ENCODE measurements around the gene UAP1L1. TPM values are rescaled to one million over a fixed set of nuclear protein-coding genes. Genes with fewer than 3 reads are reported as not detected.

The UAP1L1 gene
- total RNA-seq, 1 donor, result 6.2 TPM

DNA sequence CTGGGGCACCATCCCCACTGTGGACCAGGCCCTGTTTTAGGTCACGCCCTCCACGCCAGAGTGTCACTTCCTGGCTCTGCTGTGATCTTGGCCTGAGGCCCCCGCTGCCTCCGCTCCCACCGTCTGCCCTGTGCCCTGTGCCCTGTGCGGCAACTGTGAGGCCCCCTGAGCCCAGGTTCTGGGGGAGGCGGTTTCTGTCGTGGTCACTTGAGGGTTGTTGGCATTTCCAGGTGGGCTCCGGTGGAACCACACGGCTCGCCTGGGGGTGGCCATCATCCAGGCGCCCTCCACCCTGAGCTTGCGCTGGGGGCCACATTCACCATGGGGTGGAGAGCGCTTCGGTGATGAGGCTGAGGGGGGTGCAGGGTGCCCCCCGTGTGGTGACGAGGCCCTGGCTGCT lies 30.7 kb downstream of the UAP1L1 start:
- no peak overlapping the region for H3K4me3 ChIP-seq (ENCODE audit: low read length)
- H3K4me1 ChIP-seq (ENCODE audit: insufficient read depth, low read length), result no peaks in the 10 kb centered on the region
- no peaks in the 10 kb centered on the region for H3K9me3 ChIP-seq (ENCODE audit: low read depth, low read length)
- H3K27me3 ChIP-seq (ENCODE audit: insufficient read depth, low read length), result no peaks in the 10 kb centered on the region

DNA sequence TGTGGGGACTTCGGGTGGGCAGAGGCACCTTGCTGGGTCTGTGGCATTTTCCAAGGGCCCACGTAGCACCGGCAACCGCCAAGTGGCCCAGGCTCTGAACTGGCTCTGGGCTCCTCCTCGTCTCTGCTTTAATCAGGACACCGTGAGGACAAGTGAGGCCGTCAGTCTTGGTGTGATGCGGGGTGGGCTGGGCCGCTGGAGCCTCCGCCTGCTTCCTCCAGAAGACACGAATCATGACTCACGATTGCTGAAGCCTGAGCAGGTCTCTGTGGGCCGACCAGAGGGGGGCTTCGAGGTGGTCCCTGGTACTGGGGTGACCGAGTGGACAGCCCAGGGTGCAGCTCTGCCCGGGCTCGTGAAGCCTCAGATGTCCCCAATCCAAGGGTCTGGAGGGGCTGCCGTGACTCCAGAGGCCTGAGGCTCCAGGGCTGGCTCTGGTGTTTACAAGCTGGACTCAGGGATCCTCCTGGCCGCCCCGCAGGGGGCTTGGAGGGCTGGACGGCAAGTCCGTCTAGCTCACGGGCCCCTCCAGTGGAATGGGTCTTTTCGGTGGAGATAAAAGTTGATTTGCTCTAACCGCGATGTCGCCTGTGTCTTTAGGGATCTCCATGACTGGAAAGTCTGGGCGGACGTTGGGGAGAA lies 31.4 kb downstream of the UAP1L1 start:
- no peak overlapping the region for H3K4me3 ChIP-seq (ENCODE audit: low read length)
- H3K27me3 ChIP-seq (ENCODE audit: insufficient read depth, low read length), result no peaks in the 10 kb centered on the region
- peaks cover 6% of the 10 kb centered on the region for H3K4me1 ChIP-seq (ENCODE audit: insufficient read depth, low read length)
- no peaks in the 10 kb centered on the region for H3K9me3 ChIP-seq (ENCODE audit: low read depth, low read length)

DNA sequence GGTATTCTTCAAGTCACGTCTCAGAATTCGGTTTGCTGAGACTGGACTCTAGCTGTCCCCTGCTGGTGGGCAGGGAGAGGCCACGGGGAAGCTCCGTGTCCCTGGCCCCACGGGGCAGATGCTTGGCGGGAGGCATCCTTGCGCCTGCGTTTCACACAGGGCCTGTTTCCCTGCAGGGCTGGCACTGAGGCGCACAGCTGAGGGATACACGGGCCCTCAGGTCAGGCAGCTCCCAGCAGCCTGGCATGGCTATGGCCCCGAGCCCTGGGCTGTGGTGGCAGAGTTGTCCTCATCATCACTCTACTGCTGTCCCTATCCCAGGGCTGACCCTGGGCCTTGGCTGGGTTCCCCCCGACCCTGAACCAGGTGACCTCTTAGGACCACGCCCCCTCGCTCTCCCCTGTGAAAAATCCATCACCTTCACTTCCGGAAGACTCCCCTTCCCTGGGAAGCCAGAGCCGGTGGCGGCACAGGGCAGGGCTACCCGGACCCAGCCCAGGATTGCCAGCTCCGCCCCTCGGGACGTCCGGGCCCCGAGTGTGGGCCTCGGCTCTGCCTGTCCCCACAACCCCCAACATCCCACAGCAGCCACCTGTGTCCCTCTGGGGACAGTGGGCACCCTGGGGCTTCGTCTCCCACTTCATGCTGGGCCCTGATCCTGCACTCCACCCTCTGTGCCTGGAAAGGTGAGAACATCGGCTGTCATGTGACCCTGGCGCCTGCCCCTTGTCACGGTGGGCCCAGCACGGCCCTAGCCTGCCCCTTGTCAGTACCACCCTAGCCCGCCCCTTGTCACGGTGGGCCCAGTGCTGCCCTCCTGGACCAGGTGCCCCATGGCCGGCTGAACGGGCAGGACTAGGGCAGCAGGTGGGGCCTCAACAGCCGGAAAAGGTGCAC lies 32.2 kb downstream of the UAP1L1 start:
- Histone ChIP-seq H3K4me1 (ENCODE audit: insufficient read depth, low read length) (peaks cover 6% of the 10 kb centered on the region), H3K9me3 (ENCODE audit: low read depth, low read length) (no peaks in the 10 kb centered on the region), H3K4me3 (ENCODE audit: low read length) (no peak overlapping the region), H3K27me3 (ENCODE audit: insufficient read depth, low read length) (no peaks in the 10 kb centered on the region)

DNA sequence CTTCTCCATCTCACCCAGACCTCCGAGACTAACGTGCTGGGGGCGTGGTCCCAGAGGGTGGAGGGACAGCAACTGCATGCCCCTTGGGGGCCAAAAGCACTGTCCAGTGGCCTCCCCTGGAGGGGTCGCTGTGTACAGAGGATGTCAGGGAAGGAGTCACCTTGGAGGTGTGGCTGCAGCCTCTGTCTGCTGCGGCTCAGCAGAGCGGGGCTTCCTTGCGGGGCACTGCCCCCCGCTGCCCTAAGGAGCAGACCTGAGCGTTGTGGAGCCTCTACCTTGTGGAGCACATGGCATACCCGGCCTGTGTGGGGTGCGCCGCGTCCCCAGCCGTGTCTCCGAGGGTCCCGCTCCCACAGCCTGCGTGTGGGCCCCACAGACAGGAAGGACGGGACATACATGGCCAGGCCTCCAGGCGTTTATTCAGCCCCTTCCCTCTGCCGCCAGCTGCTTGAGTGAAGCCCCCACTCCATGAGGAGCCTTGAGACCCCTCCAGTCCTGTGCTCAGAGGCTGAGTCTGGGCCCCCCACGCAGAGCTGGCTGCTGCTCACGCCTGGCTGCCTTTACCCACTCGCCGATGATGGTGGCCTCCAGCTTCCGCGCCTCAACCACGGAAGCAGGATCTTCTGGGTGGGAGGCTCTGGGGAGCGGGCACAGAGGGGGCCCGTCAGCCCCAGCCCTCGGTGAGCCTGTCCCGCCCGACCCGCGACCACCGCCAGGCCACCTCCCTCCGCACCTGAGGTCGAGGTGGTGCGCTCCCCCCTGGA lies 33.0 kb downstream of the UAP1L1 start:
- H3K4me3 ChIP-seq (ENCODE audit: low read length), result no peak overlapping the region
- peaks cover 13% of the 10 kb centered on the region for H3K4me1 ChIP-seq (ENCODE audit: insufficient read depth, low read length)
- H3K9me3 ChIP-seq (ENCODE audit: low read depth, low read length), result no peaks in the 10 kb centered on the region
- no peaks in the 10 kb centered on the region for H3K27me3 ChIP-seq (ENCODE audit: insufficient read depth, low read length)

DNA sequence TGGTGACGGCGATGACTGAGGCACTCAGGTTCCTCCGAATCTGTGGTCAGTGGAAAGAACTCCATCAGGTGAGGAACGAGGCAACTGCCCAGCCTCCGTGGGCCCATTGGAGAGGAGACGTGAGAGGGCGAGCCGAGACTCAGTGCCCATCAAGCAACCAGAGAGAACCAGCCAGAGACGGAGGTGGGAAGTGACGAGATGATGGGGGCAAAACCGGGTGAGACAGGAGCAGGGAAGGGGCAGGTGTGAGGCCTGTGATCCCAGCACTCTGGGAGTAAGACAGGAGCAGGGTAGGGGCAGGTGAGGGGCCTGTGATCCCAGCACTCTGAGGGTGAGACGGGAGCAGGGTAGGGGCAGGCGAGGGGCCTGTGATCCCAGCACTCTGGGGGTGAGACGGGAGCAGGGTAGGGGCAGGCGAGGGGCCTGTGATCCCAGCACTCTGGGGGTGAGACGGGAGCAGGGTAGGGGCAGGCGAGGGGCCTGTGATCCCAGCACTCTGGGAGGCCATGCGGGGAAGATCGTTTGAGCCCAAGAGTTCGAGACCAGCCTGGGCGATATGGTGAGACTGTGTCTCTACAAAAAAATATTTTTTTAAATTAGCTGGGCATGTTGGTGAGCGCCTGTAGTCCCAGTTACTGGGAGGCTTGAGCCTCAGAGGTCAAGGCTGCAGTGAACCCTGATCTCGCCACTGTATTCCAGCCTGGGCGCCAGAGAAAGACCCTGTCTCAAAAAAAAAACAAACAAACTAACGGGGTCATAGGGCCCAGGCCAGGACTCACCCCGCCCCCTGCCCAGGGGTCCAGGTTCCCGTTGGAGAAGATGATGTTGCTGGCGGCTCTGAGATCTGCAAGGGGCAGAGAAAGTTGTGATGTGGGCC lies 33.8 kb downstream of the UAP1L1 start:
- Histone ChIP-seq H3K4me3 (ENCODE audit: low read length) (no peak overlapping the region), H3K27me3 (ENCODE audit: insufficient read depth, low read length) (no peaks in the 10 kb centered on the region), H3K4me1 (ENCODE audit: insufficient read depth, low read length) (peaks cover 14% of the 10 kb centered on the region), H3K9me3 (ENCODE audit: low read depth, low read length) (no peaks in the 10 kb centered on the region)

DNA sequence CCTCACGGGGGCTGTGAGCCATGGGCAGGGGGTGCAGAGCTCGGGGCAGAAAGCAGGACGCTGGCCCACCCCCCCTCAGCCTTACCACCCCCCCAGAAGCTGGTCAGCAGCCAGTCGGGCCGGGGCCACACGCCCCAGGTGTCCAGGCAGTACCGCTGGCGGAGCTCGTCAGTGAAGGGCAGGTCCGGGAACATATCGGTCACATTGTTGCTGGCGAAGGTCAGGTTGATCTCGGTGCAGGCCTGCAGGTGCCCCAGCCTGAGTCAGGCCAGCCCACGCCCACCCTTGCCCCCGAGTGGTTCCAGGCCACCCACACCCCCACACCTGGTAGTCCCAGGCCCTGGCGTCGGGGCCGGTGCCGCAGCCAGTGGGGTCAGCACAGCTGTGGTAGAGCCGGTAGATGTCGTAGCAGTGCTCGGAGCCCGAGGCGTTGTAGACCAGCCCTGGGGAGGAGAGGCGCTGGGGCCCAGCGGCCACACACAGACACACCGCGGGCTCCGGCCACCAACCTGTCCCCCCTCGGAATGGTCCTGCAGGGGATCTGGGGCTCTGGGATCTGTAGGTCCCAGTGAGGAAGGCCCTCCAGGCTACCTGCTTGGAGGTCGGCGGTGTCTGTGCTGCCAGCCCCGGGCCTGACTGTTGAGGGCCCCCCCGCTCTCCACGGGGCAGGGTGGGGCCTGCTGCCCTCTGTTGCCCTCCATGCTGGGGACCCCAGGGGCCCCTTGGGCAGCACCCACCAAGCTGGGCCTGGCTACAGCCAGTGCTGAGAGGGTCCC lies 34.7 kb downstream of the UAP1L1 start:
- H3K4me1 ChIP-seq (ENCODE audit: insufficient read depth, low read length), result peaks cover 14% of the 10 kb centered on the region
- H3K4me3 ChIP-seq (ENCODE audit: low read length), result no peak overlapping the region
- no peaks in the 10 kb centered on the region for H3K9me3 ChIP-seq (ENCODE audit: low read depth, low read length)
- H3K27me3 ChIP-seq (ENCODE audit: insufficient read depth, low read length), result no peaks in the 10 kb centered on the region

DNA sequence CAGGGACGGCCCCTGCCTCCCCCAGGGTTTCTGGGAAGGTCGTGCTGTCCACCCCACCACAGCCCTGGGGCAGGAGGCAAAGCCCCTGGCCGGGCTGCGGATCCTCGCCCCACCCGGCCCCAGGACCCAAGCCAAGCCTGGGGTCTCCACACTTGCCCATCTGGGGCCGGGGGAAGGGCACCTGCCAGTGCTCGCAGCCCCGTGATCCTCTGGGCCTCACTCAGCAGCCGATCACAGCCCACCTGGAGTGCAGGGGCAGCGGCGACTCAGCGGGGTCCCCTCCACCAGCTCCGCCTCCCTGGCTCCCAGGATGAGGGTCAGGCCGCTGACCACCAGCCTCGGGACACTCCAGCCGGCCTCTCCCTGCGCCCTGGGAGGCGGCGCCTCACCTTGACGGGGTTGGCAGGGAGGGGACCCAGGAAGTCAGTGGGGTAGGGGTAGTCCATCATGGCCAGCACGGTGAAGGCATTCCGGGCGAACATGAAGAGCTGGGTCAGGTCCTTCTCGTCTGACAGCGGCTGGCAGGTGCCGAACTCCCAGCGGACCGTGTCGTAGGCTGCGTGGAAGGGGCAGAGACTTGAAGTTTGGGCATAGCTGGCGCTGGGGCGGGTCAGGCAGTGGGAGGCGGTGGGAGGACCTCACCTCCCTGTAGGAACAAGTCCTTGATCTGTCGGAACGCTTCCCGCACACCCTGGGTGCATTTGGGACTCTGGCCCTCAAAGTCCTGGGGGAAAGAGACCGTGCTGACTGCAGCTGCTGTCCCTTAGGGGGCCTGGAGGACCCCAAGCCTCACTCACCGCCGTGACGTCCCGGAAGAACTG lies 35.5 kb downstream of the UAP1L1 start:
- Histone ChIP-seq H3K27me3 (ENCODE audit: insufficient read depth, low read length) (no peaks in the 10 kb centered on the region), H3K9me3 (ENCODE audit: low read depth, low read length) (no peaks in the 10 kb centered on the region), H3K4me3 (ENCODE audit: low read length) (no peak overlapping the region), H3K4me1 (ENCODE audit: insufficient read depth, low read length) (peaks cover 14% of the 10 kb centered on the region)

DNA sequence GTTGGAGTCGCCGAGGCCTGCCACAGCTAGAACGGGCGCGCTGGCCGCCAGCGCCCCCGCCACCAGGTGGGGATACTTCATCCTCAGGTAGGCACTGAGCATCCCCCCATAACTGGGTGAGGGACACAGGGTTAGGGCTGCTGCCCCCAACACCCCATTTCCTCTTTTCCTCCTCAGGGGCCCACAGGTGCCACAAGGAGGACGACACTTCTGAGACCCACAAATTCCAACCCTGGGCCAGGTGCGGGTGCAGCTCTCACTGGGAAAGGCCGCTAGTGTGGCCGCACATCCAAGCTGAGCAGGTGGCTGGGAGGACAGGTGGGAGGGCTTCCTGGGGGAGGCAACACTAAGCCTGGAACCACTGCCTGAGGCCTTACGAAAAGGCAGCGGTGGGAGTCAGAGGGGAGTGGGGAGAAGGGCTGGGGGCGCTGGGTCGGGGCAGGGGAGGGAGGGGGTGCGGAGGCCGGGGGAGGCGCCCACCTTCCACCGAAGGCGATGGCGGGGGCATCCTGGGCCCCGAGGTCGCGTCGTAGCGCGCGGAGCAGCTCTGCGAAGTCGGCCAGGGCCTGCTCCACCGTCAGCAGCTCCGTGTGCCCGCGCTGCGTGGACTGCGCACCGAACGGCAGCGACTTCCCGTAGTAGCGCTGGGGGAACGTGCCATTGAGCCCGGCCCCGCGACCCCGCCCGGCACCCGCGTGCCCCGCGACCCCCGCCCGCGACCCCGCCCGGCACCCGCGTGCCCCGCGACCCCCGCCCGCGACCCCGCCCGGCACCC lies 36.3 kb downstream of the UAP1L1 start:
- Histone ChIP-seq H3K9me3 (ENCODE audit: low read depth, low read length) (no peaks in the 10 kb centered on the region), H3K27me3 (ENCODE audit: insufficient read depth, low read length) (no peaks in the 10 kb centered on the region), H3K4me1 (ENCODE audit: insufficient read depth, low read length) (peaks cover 14% of the 10 kb centered on the region), H3K4me3 (ENCODE audit: low read length) (no peak overlapping the region)

DNA sequence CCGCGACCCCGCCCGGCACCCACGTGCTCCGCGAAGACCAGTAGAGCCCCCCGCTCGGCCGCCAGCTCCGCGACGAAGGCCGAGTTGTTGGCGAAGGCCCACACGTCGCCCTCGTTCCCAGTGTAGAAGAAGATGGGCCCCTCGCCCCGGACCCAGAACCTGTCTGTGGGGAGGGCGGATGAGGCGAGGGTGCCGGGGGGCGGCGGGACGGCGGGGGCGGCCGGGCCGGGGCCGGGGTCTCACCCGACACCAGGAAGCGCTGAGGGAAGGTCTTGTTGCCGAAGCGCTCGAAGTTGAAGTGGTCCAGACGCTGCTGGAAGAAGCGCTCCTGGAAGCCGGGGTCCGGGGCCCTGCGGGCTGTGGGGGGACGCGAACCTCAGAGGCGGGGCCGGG lies 36.9 kb downstream of the UAP1L1 start:
- H3K4me1 ChIP-seq (ENCODE audit: insufficient read depth, low read length), result peaks cover 14% of the 10 kb centered on the region
- H3K27me3 ChIP-seq (ENCODE audit: insufficient read depth, low read length), result no peaks in the 10 kb centered on the region
- peak overlapping the region; percentile 39 for H3K4me3 ChIP-seq (ENCODE audit: low read length)
- no peaks in the 10 kb centered on the region for H3K9me3 ChIP-seq (ENCODE audit: low read depth, low read length)

DNA sequence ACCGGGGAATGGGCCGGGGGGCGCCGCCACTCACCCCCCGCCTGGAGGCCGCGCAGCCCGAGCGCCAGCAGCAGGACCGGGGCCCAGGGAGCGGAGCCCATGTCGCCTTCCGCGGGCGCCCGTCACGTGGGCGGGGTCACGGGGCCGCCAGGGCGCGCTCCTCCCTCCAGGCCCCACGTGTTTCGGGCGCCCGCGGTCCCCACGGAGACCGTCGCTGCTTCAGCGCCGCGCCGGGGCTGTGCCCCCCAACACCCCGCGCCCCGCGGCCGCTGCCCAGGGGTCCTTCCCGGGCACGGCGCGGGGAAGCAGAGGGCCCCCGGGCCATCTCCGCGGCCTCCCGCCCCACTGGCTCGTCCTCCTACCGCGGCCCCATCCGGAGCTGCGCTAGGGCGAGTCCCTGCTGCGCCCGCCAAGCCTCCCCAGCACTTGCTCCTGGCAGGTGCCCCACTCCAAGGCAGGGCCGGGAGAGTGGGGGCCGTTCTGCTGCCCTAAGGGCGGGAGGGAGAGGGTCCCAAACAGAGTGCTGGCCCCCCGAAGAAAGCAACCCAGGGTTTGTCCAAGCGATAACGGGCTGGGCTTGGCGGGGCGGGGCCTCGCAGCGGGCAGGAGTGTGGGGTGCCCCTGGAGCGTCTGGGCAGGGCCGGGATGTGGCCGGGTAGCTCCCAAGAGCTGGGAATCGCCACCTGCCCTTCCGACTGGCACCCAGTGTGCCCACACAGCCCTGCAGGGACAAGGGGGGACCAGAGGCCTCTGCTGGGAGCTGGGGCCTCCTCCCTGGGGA lies 37.5 kb downstream of the UAP1L1 start, which contains the start of gene DPP7:
Gene DPP7, minus strand, starts transcription at position 121 of the 781 bp plus-strand sequence. Its CDS starts 20 bp downstream, at position 101.
- no peaks in the 10 kb centered on the region for H3K27me3 ChIP-seq (ENCODE audit: insufficient read depth, low read length)
- H3K9me3 ChIP-seq (ENCODE audit: low read depth, low read length), result no peaks in the 10 kb centered on the region
- H3K4me3 ChIP-seq (ENCODE audit: low read length), result peak within 1 kb of the TSS; percentile 39
- H3K4me1 ChIP-seq (ENCODE audit: insufficient read depth, low read length), result peaks cover 14% of the 10 kb centered on the region

DNA sequence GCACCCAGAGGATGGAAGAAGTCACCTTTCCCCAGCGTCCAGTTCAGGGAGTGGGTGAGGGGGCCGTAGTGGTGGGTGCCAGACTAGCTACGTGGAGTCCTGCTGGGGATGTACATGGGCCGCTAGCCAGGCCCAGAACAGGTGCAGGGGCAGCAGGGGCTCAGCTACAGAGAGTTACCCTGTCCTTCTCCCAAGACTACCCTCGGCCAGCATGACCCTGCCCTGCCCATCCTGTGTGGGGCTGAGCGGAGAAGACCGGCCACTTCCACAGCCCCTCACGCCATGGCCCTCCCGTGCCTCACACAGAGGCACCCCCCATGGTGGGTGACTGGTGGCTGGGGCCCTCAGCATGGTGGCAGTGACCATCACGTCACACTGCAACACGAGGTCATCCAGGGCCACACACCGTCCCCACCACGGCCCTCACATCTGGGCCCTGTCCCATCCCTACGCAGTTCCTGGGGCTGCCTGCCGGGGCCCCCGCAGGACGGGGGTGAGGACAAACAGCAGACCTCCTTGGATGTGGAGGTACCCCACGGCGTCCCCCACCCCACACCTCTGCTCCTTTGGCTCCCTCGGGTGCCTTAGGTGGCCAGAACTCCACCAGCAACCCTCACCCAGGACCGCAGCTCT lies 38.2 kb downstream of the UAP1L1 start:
- H3K4me1 ChIP-seq (ENCODE audit: insufficient read depth, low read length), result peaks cover 14% of the 10 kb centered on the region
- no peaks in the 10 kb centered on the region for H3K27me3 ChIP-seq (ENCODE audit: insufficient read depth, low read length)
- H3K4me3 ChIP-seq (ENCODE audit: low read length), result no peak overlapping the region
- no peaks in the 10 kb centered on the region for H3K9me3 ChIP-seq (ENCODE audit: low read depth, low read length)
